ENCODE results near the gene AHI1. TPM values are rescaled to one million over a fixed set of nuclear protein-coding genes. Genes with fewer than 3 reads are reported as not detected.

Gene AHI1
- total and polyA plus RNA-seq, 10 of the 15 experiments (the other 5 are each of a cell fraction or from before 2014, with no cell fraction given), result 3.2 to 9.5 (median 4.6) TPM

GRCh38 chr6:135362124-135362523, 135.4 kb downstream of the AHI1 start:
- POLR2A ChIA-PET, result no interaction called here
- intact Hi-C loops (cut with micrococcal nuclease; ENCODE audit: unreplicated experiment), result no loop called here
- no peak overlapping the region for H3K9ac ChIP-seq (ENCODE audit: control insufficient read depth, insufficient read depth, low read length)
- H3K79me2 ChIP-seq (ENCODE audit: control insufficient read depth, insufficient read depth, low read length), result no peaks in the 10 kb centered on the region
- H2AFZ ChIP-seq (ENCODE audit: control insufficient read depth, low read depth, low read length), result no peak overlapping the region
- H3K27me3 ChIP-seq (replicated peaks in 1 of 2; ENCODE audit: control insufficient read depth in 2 of 2, insufficient read depth in 2 of 2, low read length in 1 of 2), result no peaks in the 10 kb centered on the region
- RAD21 ChIA-PET (ENCODE audit: unreplicated experiment), result no interaction called here
- H3K36me3 ChIP-seq (ENCODE audit: control insufficient read depth in 2 of 2, insufficient read depth in 2 of 2, low read length in 1 of 2), result no peaks in the 10 kb centered on the region
- no peak overlapping the region for H3K4me3 ChIP-seq
- BruUV-seq (replicated peaks), result no TSS peak
- DNase-seq (ENCODE audit: low read depth, low spot score), result no peak
- H4K20me1 ChIP-seq (ENCODE audit: control insufficient read depth, insufficient read depth), result no peaks in the 10 kb centered on the region
- H3K27ac ChIP-seq (ENCODE audit: control insufficient read depth, insufficient read depth), result no peak overlapping the region
- no peak for FAIRE-seq
- no peak for ATAC-seq
- TF ChIP-seq SMAD5 (IDR thresholded peaks at IDR 0.05; ENCODE audit: low read depth), result no peak
- no peak for TF ChIP-seq HDGF (IDR thresholded peaks at IDR 0.05)
- TF ChIP-seq MTA3 (IDR thresholded peaks at IDR 0.05; ENCODE audit: borderline replicate concordance, low read length), result no peak
- no peaks in the 10 kb centered on the region for H3K4me1 ChIP-seq (ENCODE audit: control insufficient read depth, insufficient read depth, low read length)
- SMC1A ChIA-PET (ENCODE audit: uncharacterized antibody, unreplicated experiment), result interaction anchor here (1.0 kb wide), 1 partner anchor 11 kb away, joined by 3 read pairs; no protein-coding TSS in a partner anchor
- no peaks in the 10 kb centered on the region for H3K9me3 ChIP-seq (replicated peaks; ENCODE audit: control insufficient read depth, insufficient read depth, low read length)
- in situ Hi-C loops (cut with MboI), result no loop called here
- WGBS (ENCODE audit: insufficient coverage, insufficient replicate concordance, low lambda C conversion rate, missing lambda C conversion rate), result 83% methylated on average over 4 of the region's 4 CpGs
- CTCF ChIA-PET, result no interaction called here
- no peak overlapping the region for H3K4me2 ChIP-seq (ENCODE audit: control insufficient read depth, insufficient read depth)

DNA sequence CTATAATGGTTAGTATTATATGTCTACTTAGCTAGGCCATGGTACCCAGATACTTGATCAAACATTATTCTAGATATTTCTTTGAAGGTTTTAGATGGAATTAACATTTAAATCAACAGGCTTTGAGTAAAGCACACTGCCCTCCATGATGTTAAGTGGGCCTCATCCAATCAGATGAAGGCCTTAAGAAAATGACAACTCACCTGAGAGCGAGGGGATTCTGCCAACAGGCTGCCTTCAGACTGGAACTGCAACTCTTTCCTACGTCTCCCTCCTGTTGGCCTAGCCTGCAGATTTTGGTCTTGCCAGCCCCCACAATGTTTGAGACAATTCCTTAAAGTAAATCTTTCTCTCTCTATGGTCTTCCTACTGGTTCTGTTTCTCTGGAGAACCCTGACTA, 137.3 kb downstream of the AHI1 start:
- DNase-seq (ENCODE audit: low read depth, low spot score) (no peak), FAIRE-seq (no peak), ATAC-seq (no peak)
- 96% methylated on average over 2 of the region's 2 CpGs for WGBS (ENCODE audit: insufficient coverage, insufficient replicate concordance, low lambda C conversion rate, missing lambda C conversion rate)
- POLR2A ChIA-PET, result no interaction called here
- TF ChIP-seq PRDM15 (CRISPR knock-in tag; IDR thresholded peaks at IDR 0.05), result no peak
- TF ChIP-seq MYC (IDR thresholded peaks at IDR 0.05; ENCODE audit: insufficient read depth, insufficient read length, insufficient replicate concordance, low read length, severe bottlenecking), result no peak
- TF ChIP-seq CREM (IDR thresholded peaks at IDR 0.05; ENCODE audit: low read depth), result no peak
- TF ChIP-seq TARDBP (IDR thresholded peaks at IDR 0.05; ENCODE audit: borderline replicate concordance), result no peak
- no peak for TF ChIP-seq SRF (IDR thresholded peaks at IDR 0.05; ENCODE audit: low read depth in 2 of 2, low read length in 2 of 2)
- TF ChIP-seq NR2C2 (IDR thresholded peaks at IDR 0.05; ENCODE audit: borderline replicate concordance, control insufficient read depth, insufficient read length, low read depth), result no peak
- TF ChIP-seq RAD51 (IDR thresholded peaks at IDR 0.05), result no peak
- no peak for TF ChIP-seq YY1 (IDR thresholded peaks at IDR 0.05; ENCODE audit: low read depth, low read length)
- TF ChIP-seq IKZF2 (IDR thresholded peaks at IDR 0.05), result no peak
- TF ChIP-seq BMI1 (IDR thresholded peaks at IDR 0.05; ENCODE audit: borderline replicate concordance), result no peak
- TF ChIP-seq GATAD2B (conservative IDR thresholded peaks at IDR 0.05; ENCODE audit: low read depth), result no peak
- no peak for TF ChIP-seq CBX3 (IDR thresholded peaks at IDR 0.05; ENCODE audit: borderline replicate concordance, low read depth)
- no peak for TF ChIP-seq ASH2L (IDR thresholded peaks at IDR 0.05; ENCODE audit: borderline replicate concordance, low read depth)
- Histone ChIP-seq H3K9ac (ENCODE audit: control insufficient read depth, insufficient read depth, low read length) (no peak overlapping the region), H3K27ac (ENCODE audit: control insufficient read depth, insufficient read depth) (no peak overlapping the region), H3K4me3 (no peak overlapping the region), H3K4me1 (ENCODE audit: control insufficient read depth, insufficient read depth, low read length) (no peaks in the 10 kb centered on the region), H3K9me3 (replicated peaks; ENCODE audit: control insufficient read depth, insufficient read depth, low read length) (no peaks in the 10 kb centered on the region), H2AFZ (ENCODE audit: control insufficient read depth, low read depth, low read length) (no peak overlapping the region), H3K4me2 (ENCODE audit: control insufficient read depth, insufficient read depth) (no peak overlapping the region), H3K36me3 (ENCODE audit: control insufficient read depth in 2 of 2, insufficient read depth in 2 of 2, low read length in 1 of 2) (no peaks in the 10 kb centered on the region), H3K79me2 (ENCODE audit: control insufficient read depth, insufficient read depth, low read length) (no peaks in the 10 kb centered on the region), H3K27me3 (replicated peaks in 1 of 2; ENCODE audit: control insufficient read depth in 2 of 2, insufficient read depth in 2 of 2, low read length in 1 of 2) (no peaks in the 10 kb centered on the region), H4K20me1 (ENCODE audit: control insufficient read depth, insufficient read depth) (no peaks in the 10 kb centered on the region)
- in situ Hi-C loops (cut with MboI), result no loop called here
- no TSS peak for BruUV-seq (replicated peaks)
- intact Hi-C loops (cut with micrococcal nuclease; ENCODE audit: unreplicated experiment), result no loop called here
- CTCF ChIA-PET, result no interaction called here
- SMC1A ChIA-PET (ENCODE audit: uncharacterized antibody, unreplicated experiment), result interaction anchor here (0.8 kb wide), 1 partner anchor 38 kb away, joined by 3 read pairs; no protein-coding TSS in a partner anchor
- RAD21 ChIA-PET (ENCODE audit: unreplicated experiment), result no interaction called here

Data from GM12878 (cell line).